ENCODE measurements around the gene RAB32. TPM values are rescaled to one million over a fixed set of nuclear protein-coding genes. Genes with fewer than 3 reads are reported as not detected.

RAB32 gene
- total and polyA plus RNA-seq, 2 of the 4 experiments (the other 2 are of a cell fraction) = 55.7 to 108 TPM

- H3K9me3 ChIP-seq (ENCODE audit: control insufficient read depth, insufficient read depth, low read length) = no peaks in the 10 kb centered on the region
- no peak overlapping the region for H3K23ac ChIP-seq (ENCODE audit: low read depth, low read length)
- H2BK120ac ChIP-seq (ENCODE audit: low read depth, low read length) = no peak overlapping the region
- no peak overlapping the region for H2BK20ac ChIP-seq (ENCODE audit: low read depth, low read length)
- dilution Hi-C loops (cut with HindIII; ENCODE audit: low sequenced_read_pairs, unreplicated experiment) = no loop called here
- H2AK9ac ChIP-seq (replicated peaks; ENCODE audit: low read depth, low read length, poor library complexity) = no peak overlapping the region
- H3K4ac ChIP-seq (ENCODE audit: low read depth, low read length) = no peak overlapping the region
- no peaks in the 10 kb centered on the region for H3K79me1 ChIP-seq (ENCODE audit: low read depth in 1 of 2, low read length in 2 of 2)
- DNase-seq = no peak
- H3K4me2 ChIP-seq (ENCODE audit: low read depth, low read length) = no peak overlapping the region
- no peaks in the 10 kb centered on the region for H3K27me3 ChIP-seq (ENCODE audit: control insufficient read depth, insufficient read depth, low read length)
- in situ Hi-C loops (cut with MboI; ENCODE audit: low sequenced_read_pairs) = no loop called here
- no peak overlapping the region for H3K56ac ChIP-seq (ENCODE audit: extremely low read depth, insufficient read depth, low read length)
- BruUV-seq (replicated peaks) = no TSS peak
- no peak overlapping the region for H2BK15ac ChIP-seq (ENCODE audit: low read depth, low read length)
- no peak overlapping the region for H2AFZ ChIP-seq (replicated peaks; ENCODE audit: low read length, poor library complexity)
- no peak overlapping the region for H3K18ac ChIP-seq (ENCODE audit: low read depth, low read length)
- no peak overlapping the region for H3K14ac ChIP-seq (replicated peaks; ENCODE audit: low read depth, low read length)
- H4K5ac ChIP-seq (ENCODE audit: low read depth, low read length) = no peak overlapping the region
- H3K9ac ChIP-seq (ENCODE audit: low read depth, low read length) = no peak overlapping the region
- ATAC-seq (ENCODE audit: low read depth) = no peak
- TF ChIP-seq NFE2L2 (IDR thresholded peaks at IDR 0.05; ENCODE audit: low read depth, low read length) (no peak), CTCF (conservative IDR thresholded peaks at IDR 0.05; ENCODE audit: low read depth, low read length) (no peak), BHLHE40 (IDR thresholded peaks at IDR 0.05; ENCODE audit: low read depth, low read length) (no peak), SMC3 (IDR thresholded peaks at IDR 0.05; ENCODE audit: low read depth, low read length) (no peak), MXI1 (IDR thresholded peaks at IDR 0.05; ENCODE audit: borderline replicate concordance, low read depth, low read length) (no peak), MAZ (IDR thresholded peaks at IDR 0.05; ENCODE audit: borderline replicate concordance, low read depth, low read length) (no peak), MAFK (IDR thresholded peaks at IDR 0.05; ENCODE audit: low read depth, low read length) (no peak)
- H3K4me3 ChIP-seq (ENCODE audit: insufficient read depth, low read depth, low read length) = no peak overlapping the region
- H4K8ac ChIP-seq (ENCODE audit: low read depth in 2 of 2, low read length in 2 of 2) = no peak overlapping the region
- intact Hi-C loops (cut with micrococcal nuclease) = no loop called here
- no peak overlapping the region for H2AK5ac ChIP-seq (ENCODE audit: low read depth, low read length)
- no peaks in the 10 kb centered on the region for H3K36me3 ChIP-seq (ENCODE audit: control insufficient read depth, insufficient read depth, low read length)
- no peak overlapping the region for H2BK5ac ChIP-seq (ENCODE audit: low read depth, low read length, poor library complexity, severe bottlenecking)
- no peaks in the 10 kb centered on the region for H4K20me1 ChIP-seq (ENCODE audit: insufficient read depth, low read length)
- POLR2A ChIA-PET (ENCODE audit: unreplicated experiment) = no interaction called here
- H3K27ac ChIP-seq (ENCODE audit: insufficient read depth, low read length) = no peak overlapping the region
- H3K4me1 ChIP-seq (ENCODE audit: control insufficient read depth, insufficient read depth, low read length) = no peaks in the 10 kb centered on the region; the same call in 1 of the 2 replicates
- CTCF ChIA-PET = no interaction called here
- no CpG with 5 or more reads among the region's 1 CpG for WGBS, 2 experiments (ENCODE audit: extremely low coverage in 2 of 2, insufficient read length in 1 of 2)
- no peak overlapping the region for H4K91ac ChIP-seq (ENCODE audit: insufficient read depth, low read depth, low read length)
- no peaks in the 10 kb centered on the region for H3K9me1 ChIP-seq (ENCODE audit: insufficient read depth, low read length)
Measured at GRCh38 chr6:146581968-146582367, 38.3 kb downstream of the RAB32 start.
